Naive thymus-derived CD4-positive, alpha-beta T cell (primary cell): ENCODE data around the gene PHETA2. TPM values are rescaled to one million over a fixed set of nuclear protein-coding genes. Genes with fewer than 3 reads are reported as not detected.
A peak's percentile ranks its signal among the peaks of the same experiment; 100 is the strongest.

Source experiments
- ATAC-seq: fragments of 150-1000 bp; cut with Tn5 transposase; 2 replicates; pipeline ENCODE4 v1.10.0; 2021; ENCODE audit warnings: mild to moderate bottlenecking, moderate library complexity
- CTCF ChIA-PET: fragments of 350-600 bp; sonication (Branson Sonifier 250); formaldehyde crosslinking; loops from one replicate; lab custom pipeline; 2021; ENCODE audit warnings: antibody characterized with exemption; lab: Charles Lee
- POLR2A ChIA-PET: fragments of 350-600 bp; sonication (Branson Sonifier 250); formaldehyde crosslinking; loops from one replicate; lab custom pipeline; 2021; ENCODE audit warnings: antibody characterized with exemption, inconsistent platforms; lab: Charles Lee
- DNase-seq, 9 donors: peaks; one replicate each; pipeline versions ENCODE4 v3.0.0 to v3.0.0-alpha.2; 2020 to 2022; ENCODE audit warnings: mixed read lengths in 1 of 9
- H3K27ac ChIP-seq: one replicate; pipeline ENCODE4 v1.7.0; 2013; ENCODE audit warnings: mild to moderate bottlenecking, low read depth, low read length, moderate library complexity
- H3K27me3 ChIP-seq, 2 donors: one replicate each; pipeline ENCODE4 v1.7.0; 2013; ENCODE audit warnings: low read length in 2 of 2, mild to moderate bottlenecking in 2 of 2, moderate library complexity in 2 of 2; ENCODE audit not compliant: control insufficient read depth in 2 of 2, insufficient read depth in 2 of 2
- H3K36me3 ChIP-seq, 3 experiments: 1 replicate in 2 of 3; 2 replicates in 1 of 3; pipeline ENCODE4 v1.7.0; 2013; ENCODE audit warnings: low read length in 3 of 3, mild to moderate bottlenecking in 3 of 3, moderate library complexity in 1 of 3; ENCODE audit not compliant: insufficient read depth in 3 of 3, control insufficient read depth in 2 of 3
- H3K4me1 ChIP-seq, 2 donors: one replicate each; pipeline ENCODE4 v1.7.0; 2013; ENCODE audit warnings: low read length in 2 of 2, mild to moderate bottlenecking in 2 of 2, moderate library complexity in 1 of 2; ENCODE audit not compliant: control insufficient read depth in 2 of 2, insufficient read depth in 2 of 2
- H3K4me3 ChIP-seq: 2 replicates; pipeline ENCODE4 v1.7.0; 2013; ENCODE audit warnings: mild to moderate bottlenecking, low read length
- H3K9me3 ChIP-seq, 3 experiments: 1 replicate in 2 of 3; 2 replicates in 1 of 3; pipeline ENCODE4 v1.7.0; 2013; ENCODE audit warnings: low read length in 3 of 3; ENCODE audit not compliant: control insufficient read depth in 2 of 3
- H3K27ac Mint-ChIP-seq, 9 donors: one replicate each; pipeline ENCODE4 v1.8.0; 2020 to 2022; ENCODE audit warnings: mixed read lengths in 9 of 9, mild to moderate bottlenecking in 8 of 9, moderate library complexity in 5 of 9, inconsistent platforms in 2 of 9
- H3K27me3 Mint-ChIP-seq, 5 donors: one replicate each; pipeline ENCODE4 v1.8.0; 2021 to 2022; ENCODE audit warnings: mixed read lengths in 5 of 5, mild to moderate bottlenecking in 1 of 5
- H3K36me3 Mint-ChIP-seq, 5 donors: one replicate each; pipeline ENCODE4 v1.8.0; 2020 to 2022; ENCODE audit warnings: mixed read lengths in 5 of 5, mild to moderate bottlenecking in 3 of 5, inconsistent platforms in 1 of 5
- H3K4me1 Mint-ChIP-seq, 7 donors: one replicate each; pipeline ENCODE4 v1.8.0; 2020 to 2022; ENCODE audit warnings: mixed read lengths in 7 of 7, mild to moderate bottlenecking in 3 of 7, inconsistent platforms in 1 of 7
- H3K4me3 Mint-ChIP-seq, 10 donors: one replicate each; pipeline ENCODE4 v1.8.0; 2020 to 2022; ENCODE audit warnings: mild to moderate bottlenecking in 10 of 10, mixed read lengths in 10 of 10, moderate library complexity in 6 of 10, inconsistent platforms in 2 of 10
- H3K9me3 Mint-ChIP-seq, 11 donors: one replicate each; pipeline ENCODE4 v1.8.0; 2020 to 2022; ENCODE audit warnings: mixed read lengths in 11 of 11, mild to moderate bottlenecking in 4 of 11, inconsistent platforms in 1 of 11, moderate library complexity in 1 of 11
- intact Hi-C, 2 donors: fragments of 100-400 bp; cut with micrococcal nuclease; formaldehyde crosslinking; loops; one replicate each; pipeline ENCODE4 v1.15.1; 2023
- polyA plus RNA-seq, 2 donors: library from polyadenylated mRNA; unstranded; fragments of 300-500 nt; fragmentation: Illumina TruSeq; gene quantifications; one replicate each; pipeline ENCODE4 v1.2.3, GENCODE V29; 2021
- total RNA-seq, 6 experiments: library from RNA in 5 of 6; stranded (reverse) in 5 of 6; gene quantifications; 1 replicate in 5 of 6; 2 replicates in 1 of 6; pipeline ENCODE4 v1.2.3 and lab custom pipeline; 2021 to 2026

Gene PHETA2
- total and polyA plus RNA-seq, 7 experiments from 2014 or later = 0.82 to 3.9 (median 1.2) TPM

GRCh38 chr22:42062506-42063170, 11.4 kb upstream of the PHETA2 start:
- no peak overlapping the region for H3K27ac Mint-ChIP-seq
- no peaks in the 10 kb centered on the region for H3K27me3 Mint-ChIP-seq
- H3K36me3 ChIP-seq = peaks cover 0 to 75% (median 9%) of the 10 kb centered on the region in 3 experiments
- peaks cover 10 to 65% (median 46%) of the 10 kb centered on the region in 5 donors for H3K36me3 Mint-ChIP-seq
- CTCF ChIA-PET = interaction anchor here (0.6 kb wide), 1 partner anchor 156 kb away, joined by 3 read pairs; no protein-coding TSS in a partner anchor
- no peaks in the 10 kb centered on the region for H3K4me1 ChIP-seq
- H3K4me3 ChIP-seq = no peak overlapping the region
- no peaks in the 10 kb centered on the region for H3K27me3 ChIP-seq
- no peak overlapping the region for H3K4me3 Mint-ChIP-seq
- no peaks in the 10 kb centered on the region for H3K9me3 ChIP-seq
- H3K4me1 Mint-ChIP-seq = peaks cover 0 to 3% (median 0%) of the 10 kb centered on the region in 7 donors
- ATAC-seq = no peak
- intact Hi-C loops = no loop called here
- H3K27ac ChIP-seq = no peak overlapping the region
- H3K9me3 Mint-ChIP-seq = peaks cover 0 to 7% (median 3%) of the 10 kb centered on the region in 11 donors
- no peak for DNase-seq
- POLR2A ChIA-PET = interaction anchor here (1.0 to 1.4 kb wide), 2 partner anchors 13 to 17 kb away, joined by 3 read pairs; partner anchors contain the start of gene SMDT1

- ATAC-seq = no peak
Observed at GRCh38 chr22:42064629-42065028, 9.4 kb upstream of the PHETA2 start.

GRCh38 chr22:42065438-42066125, 8.5 kb upstream of the PHETA2 start:
- DNase-seq = peak in 1 of 9 donors; percentile 18
- no peak overlapping the region for H3K27ac ChIP-seq
- ChIA-PET CTCF (interaction anchor here (0.6 kb wide), 1 partner anchor 244 kb away, joined by 4 read pairs; no protein-coding TSS in a partner anchor), POLR2A (no interaction called here)
- no peak for ATAC-seq
- H3K9me3 ChIP-seq = no peaks in the 10 kb centered on the region
- H3K4me3 ChIP-seq = no peak overlapping the region
- peaks cover 0 to 65% (median 7%) of the 10 kb centered on the region in 3 experiments for H3K36me3 ChIP-seq
- peaks cover under 1 to 26% (median 10%) of the 10 kb centered on the region in 7 donors for H3K4me1 Mint-ChIP-seq
- no peak overlapping the region for H3K4me3 Mint-ChIP-seq
- H3K36me3 Mint-ChIP-seq = peaks cover 6 to 38% (median 27%) of the 10 kb centered on the region in 5 donors
- H3K27me3 ChIP-seq = no peaks in the 10 kb centered on the region
- H3K27me3 Mint-ChIP-seq = no peaks in the 10 kb centered on the region
- H3K4me1 ChIP-seq = peaks cover 8 to 9% of the 10 kb centered on the region in 2 donors
- H3K9me3 Mint-ChIP-seq = no peaks in the 10 kb centered on the region
- intact Hi-C loops = no loop called here
- peak overlapping the region in 1 of 9 donors; percentile 69 for H3K27ac Mint-ChIP-seq

More at GRCh38 chr22:42064629-42065028, 9.4 kb upstream of the PHETA2 start:
- Mint-ChIP-seq H3K9me3 (no peaks in the 10 kb centered on the region), H3K27ac (peak overlapping the region in 1 of 9 donors; percentile 89), H3K4me1 (peaks cover 0 to 19% (median 1%) of the 10 kb centered on the region in 7 donors), H3K27me3 (no peaks in the 10 kb centered on the region), H3K4me3 (no peak overlapping the region), H3K36me3 (peaks cover 6 to 46% (median 31%) of the 10 kb centered on the region in 5 donors)
- ChIA-PET POLR2A (no interaction called here), CTCF (no interaction called here)
- H3K27me3 ChIP-seq = no peaks in the 10 kb centered on the region
- intact Hi-C loops = no loop called here
- DNase-seq = no peak
- no peak overlapping the region for H3K27ac ChIP-seq
- no peaks in the 10 kb centered on the region for H3K9me3 ChIP-seq
- H3K4me1 ChIP-seq = peaks cover under 1 to 2% of the 10 kb centered on the region in 2 donors
- H3K36me3 ChIP-seq = peaks cover 0 to 74% (median 9%) of the 10 kb centered on the region in 3 experiments
- no peak overlapping the region for H3K4me3 ChIP-seq

- Mint-ChIP-seq H3K27me3 (no peaks in the 10 kb centered on the region), H3K36me3 (peaks cover 0 to 32% (median 24%) of the 10 kb centered on the region in 5 donors), H3K4me1 (peaks cover 6 to 33% (median 16%) of the 10 kb centered on the region in 7 donors), H3K9me3 (no peaks in the 10 kb centered on the region), H3K4me3 (no peak overlapping the region), H3K27ac (peak overlapping the region in 2 of 9 donors; percentile 22 to 52)
- DNase-seq = peak in 1 of 9 donors; percentile 21
- H3K27ac ChIP-seq = no peak overlapping the region
- ATAC-seq = no peak
- CTCF ChIA-PET = interaction anchor here (0.6 kb wide), 1 partner anchor 243 kb away, joined by 4 read pairs; no protein-coding TSS in a partner anchor
- H3K27me3 ChIP-seq = no peaks in the 10 kb centered on the region
- intact Hi-C loops = no loop called here
- peaks cover 11% of the 10 kb centered on the region in 2 donors for H3K4me1 ChIP-seq
- no peaks in the 10 kb centered on the region for H3K9me3 ChIP-seq
- H3K4me3 ChIP-seq = no peak overlapping the region
- POLR2A ChIA-PET = interaction anchor here (1.4 kb wide), 1 partner anchor 9 kb away, joined by 5 read pairs; no protein-coding TSS in a partner anchor
- H3K36me3 ChIP-seq = peaks cover 0 to 58% (median 7%) of the 10 kb centered on the region in 3 experiments
Observed at GRCh38 chr22:42066126-42066761, 7.8 kb upstream of the PHETA2 start.

GRCh38 chr22:42066937-42067336, 7.1 kb upstream of the PHETA2 start:
- peak in 1 of 9 donors; percentile 14 for DNase-seq

GRCh38 chr22:42067671-42068251, 6.3 kb upstream of the PHETA2 start:
- Mint-ChIP-seq H3K27me3 (no peaks in the 10 kb centered on the region), H3K36me3 (peaks cover 0 to 25% (median 17%) of the 10 kb centered on the region in 5 donors), H3K4me1 (peaks cover 15 to 43% (median 28%) of the 10 kb centered on the region in 7 donors), H3K27ac (peak overlapping the region in 1 of 9 donors; percentile 44), H3K4me3 (no peak overlapping the region), H3K9me3 (no peaks in the 10 kb centered on the region)
- peak in 1 of 9 donors; percentile 16 for DNase-seq
- Histone ChIP-seq H3K27ac (no peak overlapping the region), H3K4me1 (peaks cover 16 to 18% of the 10 kb centered on the region in 2 donors), H3K27me3 (no peaks in the 10 kb centered on the region), H3K36me3 (peaks cover 0 to 46% (median 3%) of the 10 kb centered on the region in 3 experiments), H3K9me3 (no peaks in the 10 kb centered on the region), H3K4me3 (no peak overlapping the region)
- intact Hi-C loops = no loop called here
- POLR2A ChIA-PET = interaction anchor here (0.6 to 3.8 kb wide), 2 partner anchors 12 to 612 kb away, joined by 3 to 54 read pairs; partner anchors contain the start of gene SMDT1
- CTCF ChIA-PET = no interaction called here
- ATAC-seq = no peak

More at GRCh38 chr22:42066937-42067336, 7.1 kb upstream of the PHETA2 start:
- ChIA-PET CTCF (no interaction called here), POLR2A (interaction anchor here (1.4 kb wide), 1 partner anchor 8 kb away, joined by 5 read pairs; no protein-coding TSS in a partner anchor)
- intact Hi-C loops = no loop called here
- Histone ChIP-seq H3K36me3 (peaks cover 0 to 55% (median 7%) of the 10 kb centered on the region in 3 experiments), H3K27ac (no peak overlapping the region), H3K4me1 (peaks cover 16 to 18% of the 10 kb centered on the region in 2 donors), H3K4me3 (no peak overlapping the region), H3K27me3 (no peaks in the 10 kb centered on the region), H3K9me3 (no peaks in the 10 kb centered on the region)
- no peak for ATAC-seq
- H3K36me3 Mint-ChIP-seq = peaks cover 0 to 29% (median 21%) of the 10 kb centered on the region in 5 donors
- H3K9me3 Mint-ChIP-seq = no peaks in the 10 kb centered on the region
- peaks cover 12 to 39% (median 23%) of the 10 kb centered on the region in 7 donors for H3K4me1 Mint-ChIP-seq
- no peak overlapping the region for H3K4me3 Mint-ChIP-seq
- H3K27ac Mint-ChIP-seq = no peak overlapping the region
- no peaks in the 10 kb centered on the region for H3K27me3 Mint-ChIP-seq
